ENCODE measurements around the gene GNAO1. TPM values are rescaled to one million over a fixed set of nuclear protein-coding genes. Genes with fewer than 3 reads are reported as not detected.

Gene GNAO1
- total and polyA plus RNA-seq, 2 of the 13 experiments (the other 11 are each of a cell fraction or from before 2014, with no cell fraction given), result not detected

DNA sequence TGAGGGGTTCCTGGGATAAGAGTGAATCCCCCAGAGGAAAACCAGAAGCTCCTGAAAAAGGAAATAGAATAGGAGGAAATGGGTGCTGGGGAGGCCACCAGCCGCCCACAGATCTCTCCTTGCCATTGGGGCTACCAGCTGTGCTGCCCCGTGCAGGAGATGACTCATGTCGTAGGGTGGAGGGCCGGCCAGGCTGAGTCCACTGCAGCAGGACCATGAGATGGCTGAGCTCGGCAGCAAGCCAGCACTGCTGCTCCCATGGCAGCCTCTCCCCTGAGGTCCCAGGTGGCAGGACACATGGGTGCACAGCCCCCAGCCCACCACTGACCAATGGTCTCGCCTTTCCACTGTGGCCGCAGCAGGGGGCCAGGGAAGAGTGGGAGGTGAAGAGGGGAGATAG, 95.5 kb downstream of the GNAO1 start (continued):
- no peak for TF ChIP-seq PRMT3 (CRISPR knock-in tag; IDR thresholded peaks at IDR 0.05; ENCODE audit: borderline replicate concordance, low read depth)
- TF ChIP-seq FOXK2 (IDR thresholded peaks at IDR 0.05), result no peak
- TF ChIP-seq, protein P1, sequence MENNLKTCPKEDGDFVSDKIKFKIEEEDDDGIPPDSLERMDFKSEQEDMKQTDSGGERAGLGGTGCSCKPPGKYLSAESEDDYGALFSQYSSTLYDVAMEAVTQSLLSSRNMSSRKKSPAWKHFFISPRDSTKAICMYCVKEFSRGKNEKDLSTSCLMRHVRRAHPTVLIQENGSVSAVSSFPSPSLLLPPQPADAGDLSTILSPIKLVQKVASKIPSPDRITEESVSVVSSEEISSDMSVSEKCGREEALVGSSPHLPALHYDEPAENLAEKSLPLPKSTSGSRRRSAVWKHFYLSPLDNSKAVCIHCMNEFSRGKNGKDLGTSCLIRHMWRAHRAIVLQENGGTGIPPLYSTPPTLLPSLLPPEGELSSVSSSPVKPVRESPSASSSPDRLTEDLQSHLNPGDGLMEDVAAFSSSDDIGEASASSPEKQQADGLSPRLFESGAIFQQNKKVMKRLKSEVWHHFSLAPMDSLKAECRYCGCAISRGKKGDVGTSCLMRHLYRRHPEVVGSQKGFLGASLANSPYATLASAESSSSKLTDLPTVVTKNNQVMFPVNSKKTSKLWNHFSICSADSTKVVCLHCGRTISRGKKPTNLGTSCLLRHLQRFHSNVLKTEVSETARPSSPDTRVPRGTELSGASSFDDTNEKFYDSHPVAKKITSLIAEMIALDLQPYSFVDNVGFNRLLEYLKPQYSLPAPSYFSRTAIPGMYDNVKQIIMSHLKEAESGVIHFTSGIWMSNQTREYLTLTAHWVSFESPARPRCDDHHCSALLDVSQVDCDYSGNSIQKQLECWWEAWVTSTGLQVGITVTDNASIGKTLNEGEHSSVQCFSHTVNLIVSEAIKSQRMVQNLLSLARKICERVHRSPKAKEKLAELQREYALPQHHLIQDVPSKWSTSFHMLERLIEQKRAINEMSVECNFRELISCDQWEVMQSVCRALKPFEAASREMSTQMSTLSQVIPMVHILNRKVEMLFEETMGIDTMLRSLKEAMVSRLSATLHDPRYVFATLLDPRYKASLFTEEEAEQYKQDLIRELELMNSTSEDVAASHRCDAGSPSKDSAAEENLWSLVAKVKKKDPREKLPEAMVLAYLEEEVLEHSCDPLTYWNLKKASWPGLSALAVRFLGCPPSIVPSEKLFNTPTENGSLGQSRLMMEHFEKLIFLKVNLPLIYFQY (CRISPR knock-in tag; IDR thresholded peaks at IDR 0.05; ENCODE audit: borderline replicate concordance), result no peak
- TF ChIP-seq, protein P2, sequence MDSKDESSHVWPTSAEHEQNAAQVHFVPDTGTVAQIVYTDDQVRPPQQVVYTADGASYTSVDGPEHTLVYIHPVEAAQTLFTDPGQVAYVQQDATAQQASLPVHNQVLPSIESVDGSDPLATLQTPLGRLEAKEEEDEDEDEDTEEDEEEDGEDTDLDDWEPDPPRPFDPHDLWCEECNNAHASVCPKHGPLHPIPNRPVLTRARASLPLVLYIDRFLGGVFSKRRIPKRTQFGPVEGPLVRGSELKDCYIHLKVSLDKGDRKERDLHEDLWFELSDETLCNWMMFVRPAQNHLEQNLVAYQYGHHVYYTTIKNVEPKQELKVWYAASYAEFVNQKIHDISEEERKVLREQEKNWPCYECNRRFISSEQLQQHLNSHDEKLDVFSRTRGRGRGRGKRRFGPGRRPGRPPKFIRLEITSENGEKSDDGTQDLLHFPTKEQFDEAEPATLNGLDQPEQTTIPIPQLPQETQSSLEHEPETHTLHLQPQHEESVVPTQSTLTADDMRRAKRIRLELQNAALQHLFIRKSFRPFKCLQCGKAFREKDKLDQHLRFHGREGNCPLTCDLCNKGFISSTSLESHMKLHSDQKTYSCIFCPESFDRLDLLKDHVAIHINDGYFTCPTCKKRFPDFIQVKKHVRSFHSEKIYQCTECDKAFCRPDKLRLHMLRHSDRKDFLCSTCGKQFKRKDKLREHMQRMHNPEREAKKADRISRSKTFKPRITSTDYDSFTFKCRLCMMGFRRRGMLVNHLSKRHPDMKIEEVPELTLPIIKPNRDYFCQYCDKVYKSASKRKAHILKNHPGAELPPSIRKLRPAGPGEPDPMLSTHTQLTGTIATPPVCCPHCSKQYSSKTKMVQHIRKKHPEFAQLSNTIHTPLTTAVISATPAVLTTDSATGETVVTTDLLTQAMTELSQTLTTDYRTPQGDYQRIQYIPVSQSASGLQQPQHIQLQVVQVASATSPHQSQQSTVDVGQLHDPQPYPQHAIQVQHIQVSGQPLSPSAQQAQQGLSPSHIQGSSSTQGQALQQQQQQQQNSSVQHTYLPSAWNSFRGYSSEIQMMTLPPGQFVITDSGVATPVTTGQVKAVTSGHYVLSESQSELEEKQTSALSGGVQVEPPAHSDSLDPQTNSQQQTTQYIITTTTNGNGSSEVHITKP (CRISPR knock-in tag; IDR thresholded peaks at IDR 0.05; ENCODE audit: low read depth), result no peak
- no peak for TF ChIP-seq ZNF235 (CRISPR knock-in tag; IDR thresholded peaks at IDR 0.05; ENCODE audit: borderline replicate concordance)
- no peak for TF ChIP-seq ATF1 (CRISPR knock-in tag; IDR thresholded peaks at IDR 0.05)

All from HepG2 (cell line).